GM12878 (cell line): Measurements from ENCODE around the gene TMC4. TPM values are rescaled to one million over a fixed set of nuclear protein-coding genes. Genes with fewer than 3 reads are reported as not detected.

Source experiments
- ASH2L ChIP-seq: fragments of 300-600, 200-600 bp; sonication (generic); IDR thresholded peaks from 2 replicates; pipeline ENCODE4 v1.6.1; 2017; ENCODE audit warnings: low read depth, mild to moderate bottlenecking, borderline replicate concordance
- BACH1 ChIP-seq: fragments of 450-650 bp; IDR thresholded peaks from 2 replicates; pipeline ENCODE4 v1.6.1; 2017; ENCODE audit warnings: mild to moderate bottlenecking, borderline replicate concordance
- BMI1 ChIP-seq: fragments of 450-650 bp; IDR thresholded peaks from 2 replicates; pipeline ENCODE4 v1.6.1; 2016; ENCODE audit warnings: mild to moderate bottlenecking, moderate library complexity, borderline replicate concordance
- CREM ChIP-seq: IDR thresholded peaks from 2 replicates; pipeline ENCODE4 v1.6.1; 2014; ENCODE audit warnings: antibody characterized with exemption, low read depth
- EED ChIP-seq: sonication (generic); IDR thresholded peaks from 2 replicates; pipeline ENCODE4 v1.6.1; 2016; ENCODE audit warnings: antibody characterized with exemption, low read depth
- FOXK2 ChIP-seq: fragments of 450-650 bp; IDR thresholded peaks from 2 replicates; pipeline ENCODE4 v1.6.1; 2017; ENCODE audit warnings: mild to moderate bottlenecking, moderate library complexity
- IKZF1 ChIP-seq: fragments of 450-650 bp; conservative IDR thresholded peaks from 2 replicates; pipeline ENCODE4 v1.6.1; 2017; ENCODE audit warnings: antibody characterized with exemption, mild to moderate bottlenecking
- IRF3 ChIP-seq: fragments of 450-650 bp; IDR thresholded peaks from 2 replicates; pipeline ENCODE4 v1.6.1; 2014; ENCODE audit warnings: mild to moderate bottlenecking
- KAT2A ChIP-seq: conservative IDR thresholded peaks from 2 replicates; pipeline ENCODE4 v1.6.1; 2011; ENCODE audit warnings: low read depth, low read length; ENCODE audit not compliant: control insufficient read depth
- KDM1A ChIP-seq: fragments of 200-600 bp; sonication (generic); IDR thresholded peaks from 2 replicates; pipeline ENCODE4 v1.6.1; 2016; ENCODE audit warnings: borderline replicate concordance
- MXI1 ChIP-seq: fragments of 150-350 bp; IDR thresholded peaks from 2 replicates; pipeline ENCODE4 v1.6.1; 2011; ENCODE audit warnings: low read depth, mild to moderate bottlenecking, inconsistent platforms, low read length, improper control_type of control experiment
- NBN ChIP-seq: fragments of 450-650 bp; IDR thresholded peaks from 2 replicates; pipeline ENCODE4 v1.6.1; 2016
- NFIC ChIP-seq: IDR thresholded peaks from 2 replicates; pipeline ENCODE4 v1.6.1; 2012; ENCODE audit warnings: low read depth, mild to moderate bottlenecking, inconsistent platforms, low read length, moderate library complexity
- NR2F1 ChIP-seq: fragments of 450-650 bp; conservative IDR thresholded peaks from 2 replicates; pipeline ENCODE4 v1.6.1; 2017; ENCODE audit warnings: mild to moderate bottlenecking
- POLR2AphosphoS5 ChIP-seq: IDR thresholded peaks from 2 replicates; pipeline ENCODE4 v1.6.1; 2011; ENCODE audit warnings: mild to moderate bottlenecking, low read length, inconsistent platforms
- RCOR1 ChIP-seq: conservative IDR thresholded peaks from 2 replicates; pipeline ENCODE4 v1.6.1; 2012; ENCODE audit warnings: low read depth, low read length, improper control_type of control experiment
- RELA ChIP-seq: fragments of 450-650 bp; IDR thresholded peaks from 2 replicates; pipeline ENCODE4 v1.8.0; 2014; ENCODE audit warnings: borderline replicate concordance; ENCODE audit not compliant: partially characterized antibody
- RELB ChIP-seq: fragments of 450-650 bp; IDR thresholded peaks from 2 replicates; pipeline ENCODE4 v1.6.1; 2017; ENCODE audit warnings: low read depth, mild to moderate bottlenecking, moderate library complexity
- RFX5 ChIP-seq: IDR thresholded peaks from 2 replicates; pipeline ENCODE4 v1.6.1; 2011; ENCODE audit warnings: low read depth, low read length, improper control_type of control experiment
- SPI1 ChIP-seq: IDR thresholded peaks from 2 replicates; pipeline ENCODE4 v1.6.1; 2011; ENCODE audit warnings: low read depth, mild to moderate bottlenecking, low read length, moderate library complexity, borderline replicate concordance; ENCODE audit not compliant: insufficient read depth
- USF2 ChIP-seq: IDR thresholded peaks from 2 replicates; pipeline ENCODE4 v1.6.1; 2011; ENCODE audit warnings: low read depth, low read length, improper control_type of control experiment, borderline replicate concordance
- YY1 ChIP-seq: IDR thresholded peaks from 2 replicates; pipeline ENCODE4 v1.6.1; 2011; ENCODE audit warnings: low read depth, mild to moderate bottlenecking, low read length
- ZNF217 ChIP-seq: fragments of 450-650 bp; IDR thresholded peaks from 2 replicates; pipeline ENCODE4 v1.6.1; 2017; ENCODE audit warnings: antibody characterized with exemption, mild to moderate bottlenecking
- ZNF592 ChIP-seq: fragments of 450-650 bp; IDR thresholded peaks from 2 replicates; pipeline ENCODE4 v1.6.1; 2017; ENCODE audit warnings: mild to moderate bottlenecking, moderate library complexity
- ZNF622 ChIP-seq: fragments of 450-650 bp; IDR thresholded peaks from 2 replicates; pipeline ENCODE4 v1.6.1; 2017; ENCODE audit warnings: mild to moderate bottlenecking, inconsistent platforms
- polyA plus RNA-seq, 11 experiments: library from polyadenylated mRNA; depleted of rRNA in 4 of 11; unstranded in 6 of 11; stranded (reverse) in 5 of 11; fragments of >200 nt; fragmentation: Nextera tagmentation in 4 of 11; fragmentation: Illumina TruSeq in 1 of 11; extraction: Ambion mirVana in 4 of 11; extraction: Trizol in 1 of 11; gene quantifications; 1 replicate in 1 of 11; 2 replicates in 10 of 11; pipeline versions ENCODE4 v1.2.1 to v1.2.3, GENCODE V29; 2011 to 2016; ENCODE audit warnings: inconsistent platforms in 2 of 11, missing spikeins in 2 of 11, low read depth in 1 of 11
- total RNA-seq, 4 experiments: library from RNA; depleted of rRNA in 3 of 4; stranded (reverse); fragments of >200 nt in 3 of 4; fragmentation: Illumina TruSeq in 1 of 4; extraction: Trizol in 1 of 4; gene quantifications; 2 replicates each; pipeline versions ENCODE4 v1.2.1 to v1.2.3, GENCODE V29; 2013 to 2021

Gene TMC4
- total and polyA plus RNA-seq, 10 of the 15 experiments (the other 5 are each of a cell fraction or from before 2014, with no cell fraction given) = 0.33 to 0.83 (median 0.74) TPM; not detected in 7

- peak; percentile 69 for TF ChIP-seq NR2F1
- no peak for TF ChIP-seq BMI1
- peak; percentile 6; the same call in 1 of the 2 replicates for TF ChIP-seq NBN
- no peak for TF ChIP-seq USF2
- peak; percentile 80 for TF ChIP-seq IKZF1
- TF ChIP-seq MXI1 = peak; percentile 65
- no peak for TF ChIP-seq ZNF217
- no peak for TF ChIP-seq IRF3
- TF ChIP-seq ZNF622 = no peak
- no peak for TF ChIP-seq KAT2A
- TF ChIP-seq RELA = no peak
- TF ChIP-seq CREM = no peak
- no peak for TF ChIP-seq ZNF592
- TF ChIP-seq BACH1 = peak; percentile 73
- TF ChIP-seq FOXK2 = peak; percentile 81
- no peak for TF ChIP-seq RFX5
- TF ChIP-seq NFIC = no peak
- TF ChIP-seq RELB = no peak
- peak; percentile 72; the same call in 1 of the 2 replicates for TF ChIP-seq ASH2L
- no peak for TF ChIP-seq SPI1
- peak; percentile 39; the same call in 1 of the 2 replicates for TF ChIP-seq YY1
- no peak for TF ChIP-seq KDM1A
- peak; percentile 65; the same call in 1 of the 2 replicates for TF ChIP-seq POLR2AphosphoS5
- TF ChIP-seq EED = no peak
- TF ChIP-seq RCOR1 = 0 out of 2 replicates have a peak, but pooled peaks have one; percentile 30
Observed at GRCh38 chr19:54191011-54191810, 18.3 kb upstream of the TMC4 start, which contains the start of gene TSEN34 (continued).
